Central memory CD4-positive, alpha-beta T cell (primary cell): ENCODE measurements around the gene SLCO1B3.
"Not testable (repeated sequence)": the region's sequence is repeated elsewhere in the genome, so short reads cannot be mapped to it uniquely, and the experiment has no call there.

Experiments used
- DNase-seq: peaks from one replicate; pipeline ENCODE4 v3.0.0; 2022
- total RNA-seq, 3 experiments: gene quantifications; one replicate each; lab custom pipeline; 2026; lab: John Stamatoyannopoulos, UW

The SLCO1B3 gene, protein sequence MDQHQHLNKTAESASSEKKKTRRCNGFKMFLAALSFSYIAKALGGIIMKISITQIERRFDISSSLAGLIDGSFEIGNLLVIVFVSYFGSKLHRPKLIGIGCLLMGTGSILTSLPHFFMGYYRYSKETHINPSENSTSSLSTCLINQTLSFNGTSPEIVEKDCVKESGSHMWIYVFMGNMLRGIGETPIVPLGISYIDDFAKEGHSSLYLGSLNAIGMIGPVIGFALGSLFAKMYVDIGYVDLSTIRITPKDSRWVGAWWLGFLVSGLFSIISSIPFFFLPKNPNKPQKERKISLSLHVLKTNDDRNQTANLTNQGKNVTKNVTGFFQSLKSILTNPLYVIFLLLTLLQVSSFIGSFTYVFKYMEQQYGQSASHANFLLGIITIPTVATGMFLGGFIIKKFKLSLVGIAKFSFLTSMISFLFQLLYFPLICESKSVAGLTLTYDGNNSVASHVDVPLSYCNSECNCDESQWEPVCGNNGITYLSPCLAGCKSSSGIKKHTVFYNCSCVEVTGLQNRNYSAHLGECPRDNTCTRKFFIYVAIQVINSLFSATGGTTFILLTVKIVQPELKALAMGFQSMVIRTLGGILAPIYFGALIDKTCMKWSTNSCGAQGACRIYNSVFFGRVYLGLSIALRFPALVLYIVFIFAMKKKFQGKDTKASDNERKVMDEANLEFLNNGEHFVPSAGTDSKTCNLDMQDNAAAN
- total RNA-seq, result 0 reads per million in 3 experiments

GRCh38 chr12:20810487-20810886 lies at the start of gene SLCO1B3:
Gene SLCO1B3, plus strand, starts transcription at chr12:20810705. Its CDS starts 5,034 bp downstream, at chr12:20815739.
- DNase-seq, result no peak

DNA sequence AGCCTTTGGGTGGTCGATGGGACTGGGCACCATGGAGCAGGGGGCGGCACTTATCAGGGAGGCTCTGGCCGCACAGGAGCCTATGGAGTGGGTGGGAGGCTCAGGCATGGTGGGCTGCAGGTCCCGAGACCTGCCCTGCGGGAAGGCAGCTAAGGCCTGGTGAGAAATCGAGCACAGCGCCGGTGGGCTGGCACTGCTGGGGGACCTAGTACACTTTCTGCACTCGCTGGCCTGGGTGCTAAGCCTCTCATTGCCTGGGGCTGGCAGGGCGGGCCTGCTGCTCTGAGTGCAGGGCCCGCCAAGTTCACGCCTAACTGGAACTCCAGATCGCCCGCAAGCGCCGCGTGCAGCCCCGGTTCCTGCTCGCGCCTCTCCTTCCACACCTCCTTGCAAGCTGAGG lies 33.1 kb upstream of the SLCO1B3 start:
- no peak for DNase-seq

- DNase-seq, result no peak
Observed at GRCh38 chr12:20778969-20779368, 31.5 kb upstream of the SLCO1B3 start.

GRCh38 chr12:20779971-20780370 lies 30.5 kb upstream of the SLCO1B3 start:
- DNase-seq, result not testable (repeated sequence)

DNA sequence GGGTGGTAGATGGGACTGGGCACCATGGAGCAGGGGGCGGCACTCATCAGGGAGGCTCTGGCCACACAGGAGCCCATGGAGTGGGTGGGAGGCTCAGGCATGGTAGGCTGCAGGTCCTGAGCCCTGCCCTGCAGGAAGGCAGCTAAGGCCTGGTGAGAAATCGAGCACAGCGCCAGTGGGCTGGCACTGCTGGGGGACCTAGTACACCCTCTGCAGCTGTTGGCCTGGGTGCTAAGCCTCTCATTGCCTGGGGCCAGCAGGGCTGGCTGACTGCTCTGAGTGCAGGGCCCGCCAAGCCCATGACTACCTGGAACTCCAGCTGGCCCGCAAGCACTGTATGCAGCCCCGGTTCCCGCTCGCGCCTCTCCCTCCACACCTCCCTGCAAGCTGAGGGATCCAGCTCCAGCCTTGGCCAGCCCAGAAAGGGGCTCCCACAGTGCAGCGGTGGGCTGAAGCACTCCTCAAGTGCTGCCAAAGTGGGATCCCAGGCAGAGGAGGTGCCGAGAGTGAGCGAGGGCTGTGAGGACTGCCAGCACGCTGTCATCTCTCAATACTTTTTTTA lies 26.6 kb upstream of the SLCO1B3 start:
- not testable (repeated sequence) for DNase-seq

DNA sequence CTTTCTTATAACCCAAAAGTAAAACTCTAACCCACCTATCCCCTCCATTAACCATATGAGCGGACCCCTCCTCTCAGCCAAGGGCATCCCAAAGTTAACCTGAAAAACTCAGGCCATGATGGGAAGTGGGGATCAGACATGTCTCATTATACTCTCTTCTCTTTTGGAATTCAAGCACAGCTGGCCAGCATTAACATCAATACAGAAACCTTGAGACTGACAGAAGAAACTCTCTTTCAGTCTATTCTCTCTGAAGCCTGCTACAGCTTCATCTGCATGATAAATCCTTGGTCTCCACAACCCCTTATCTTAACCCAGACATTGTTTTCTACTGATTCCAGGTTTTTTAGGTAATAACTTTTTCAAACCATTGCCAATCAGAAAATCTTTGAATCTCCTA lies 17.5 kb upstream of the SLCO1B3 start:
- DNase-seq, result no peak

DNA sequence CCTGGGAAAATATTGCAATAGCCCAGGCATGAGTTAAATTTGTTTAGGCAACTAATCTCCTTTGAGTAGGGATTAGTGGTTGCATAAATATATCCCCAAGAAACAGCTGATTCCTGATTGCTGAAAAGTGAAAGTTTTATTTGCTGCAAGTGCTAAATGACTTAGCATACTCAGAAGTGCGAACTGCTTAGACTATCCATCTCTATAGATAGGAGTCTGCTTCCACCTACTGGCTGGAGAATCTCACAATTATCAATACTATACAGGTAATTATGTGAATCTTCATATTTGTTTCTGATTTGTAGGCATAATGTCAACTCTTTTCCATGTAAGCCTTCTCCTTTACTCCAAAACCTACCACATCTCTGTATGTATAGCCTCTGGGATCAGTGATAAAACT lies 12.0 kb upstream of the SLCO1B3 start:
- DNase-seq, result no peak

- DNase-seq, result no peak
Observed at GRCh38 chr12:20800160-20800559, 10.3 kb upstream of the SLCO1B3 start.

GRCh38 chr12:20801035-20801434 lies 9.5 kb upstream of the SLCO1B3 start:
- no peak for DNase-seq

DNA sequence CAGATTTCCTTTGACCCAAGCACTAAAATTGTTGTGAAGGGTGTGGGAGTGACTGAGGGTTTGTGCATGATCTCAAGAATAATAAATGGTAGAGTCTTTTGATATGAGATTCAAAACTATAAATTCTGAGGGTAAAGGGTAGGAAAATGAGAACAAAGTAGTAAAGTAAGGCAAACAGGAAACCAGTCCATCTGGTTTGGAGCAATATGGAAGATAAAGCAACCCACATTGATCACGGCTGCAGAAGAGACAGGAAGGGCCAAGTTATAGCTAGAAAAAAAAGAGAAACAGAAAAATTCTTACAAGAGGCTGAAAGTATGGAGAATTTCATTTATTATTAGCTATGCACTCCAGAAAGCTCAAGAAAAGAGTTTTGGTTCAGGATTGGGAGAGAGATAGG lies 4.6 kb upstream of the SLCO1B3 start:
- no peak for DNase-seq

DNA sequence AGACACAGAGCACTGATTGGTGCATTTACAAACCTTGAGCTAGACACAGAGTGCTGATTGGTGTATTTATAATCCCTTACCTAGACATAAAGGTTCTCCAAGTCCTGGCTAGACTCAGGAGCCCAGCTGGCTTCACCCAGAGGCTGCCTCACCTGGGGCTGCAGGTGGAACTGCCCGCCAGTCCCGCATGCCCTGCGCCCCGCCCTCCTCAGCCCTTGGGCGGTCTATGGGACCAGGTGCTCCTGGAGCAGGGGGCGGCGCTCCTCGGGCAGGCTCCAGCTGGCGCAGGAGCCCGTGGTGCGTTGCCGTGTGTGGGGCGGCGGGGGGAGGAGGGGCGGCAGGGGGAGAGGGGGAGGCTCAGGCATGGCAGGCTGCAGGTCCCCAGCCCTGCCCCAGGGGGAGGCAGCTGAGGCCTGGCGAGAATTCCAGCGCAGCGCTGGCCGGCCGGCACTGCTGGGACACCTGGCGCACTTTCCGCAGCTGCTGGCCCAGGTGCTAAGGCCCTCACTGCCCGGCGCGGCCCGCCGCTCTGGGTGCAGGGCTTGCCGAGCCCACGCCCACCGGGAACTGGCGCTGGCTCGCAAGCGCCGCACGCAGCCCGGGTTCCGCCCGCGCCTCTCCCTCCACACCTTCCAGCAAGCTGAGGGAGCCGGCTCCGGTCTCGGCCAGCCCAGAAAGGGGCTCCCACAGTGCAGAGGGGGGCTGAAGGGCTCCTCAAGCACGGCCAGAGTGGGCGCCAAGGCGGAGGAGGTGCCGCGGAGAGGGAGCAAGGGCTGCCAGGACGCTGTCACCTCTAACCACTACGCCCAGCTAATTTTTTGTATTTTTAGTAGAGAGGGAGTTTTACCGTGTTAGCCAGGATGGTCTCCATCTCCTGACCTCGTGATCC lies 3.1 kb upstream of the SLCO1B3 start:
- no peak for DNase-seq

DNA sequence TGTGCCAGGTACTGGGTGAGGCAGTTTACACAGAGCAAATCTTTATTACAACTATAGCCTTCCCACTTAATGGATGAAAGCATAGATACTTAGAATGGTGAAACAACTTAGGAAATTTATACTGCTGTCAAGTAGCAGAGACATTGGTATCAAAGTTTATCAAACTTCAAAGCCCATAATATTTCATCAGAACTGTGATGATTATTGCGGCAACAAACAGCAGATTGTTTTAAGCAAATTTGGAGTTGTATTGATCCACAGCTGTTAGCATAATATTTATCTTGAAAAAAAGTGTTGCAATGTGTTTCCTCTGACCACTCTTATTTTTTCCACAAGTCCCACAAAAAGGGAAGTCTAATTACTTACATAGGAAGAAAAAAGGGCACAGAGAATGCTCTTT lies 2.0 kb upstream of the SLCO1B3 start:
- no peak for DNase-seq

DNA sequence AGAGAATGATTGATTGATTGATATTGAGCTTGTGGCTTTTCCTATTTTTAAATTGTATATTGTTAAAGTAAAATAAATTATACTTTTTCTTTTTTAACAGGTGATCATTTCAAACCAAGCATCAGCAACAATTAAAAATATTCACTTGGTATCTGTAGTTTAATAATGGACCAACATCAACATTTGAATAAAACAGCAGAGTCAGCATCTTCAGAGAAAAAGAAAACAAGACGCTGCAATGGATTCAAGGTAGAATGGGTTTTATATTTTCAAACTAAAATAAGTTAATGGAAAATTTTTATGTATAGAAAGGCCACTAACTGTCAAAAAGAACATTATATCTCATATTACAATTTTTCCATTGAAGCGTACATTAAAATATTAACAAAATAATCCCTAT lies 5.1 kb downstream of the SLCO1B3 start:
- DNase-seq, result no peak

DNA sequence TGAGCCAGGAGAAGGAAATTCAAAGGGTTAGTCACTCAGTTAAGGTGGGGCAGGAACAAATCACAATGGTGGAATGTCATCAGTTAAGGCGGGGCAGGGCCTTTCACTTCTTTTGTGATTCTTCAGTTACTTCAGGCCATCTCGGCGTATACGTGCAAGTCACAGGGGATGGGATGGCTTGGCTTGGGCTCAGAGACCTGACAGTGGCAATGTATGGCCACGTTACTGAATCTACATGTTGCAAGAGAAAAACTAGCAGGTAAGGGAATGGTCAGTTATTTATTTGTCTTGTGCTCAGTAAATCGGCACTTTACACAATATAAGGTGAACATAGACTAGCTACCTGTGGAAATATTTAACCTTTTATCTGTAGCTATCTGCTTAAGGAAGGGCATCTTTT lies 11.9 kb downstream of the SLCO1B3 start:
- DNase-seq, result no peak

- no peak for DNase-seq
Observed at GRCh38 chr12:20822925-20823324, 12.4 kb downstream of the SLCO1B3 start.

DNA sequence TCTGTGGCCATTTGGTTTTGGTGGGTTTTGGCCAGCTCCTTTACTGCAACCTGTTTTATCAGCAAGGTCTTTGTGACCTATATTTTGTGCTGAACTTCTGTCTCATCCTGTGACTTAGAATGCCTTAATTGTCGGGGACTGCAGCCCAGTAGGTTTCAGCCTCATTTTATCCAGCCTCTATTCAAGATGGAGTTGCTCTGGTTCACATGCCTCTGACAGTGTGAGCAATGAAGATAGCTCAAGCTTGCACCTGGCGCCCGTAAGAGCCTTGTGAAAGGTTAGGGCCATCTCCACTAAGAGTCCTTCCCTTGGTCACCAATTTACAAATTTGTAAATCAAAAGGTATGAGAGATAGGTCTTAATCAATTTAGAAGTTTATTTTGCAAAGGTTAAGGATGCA lies 19.4 kb downstream of the SLCO1B3 start:
- DNase-seq, result no peak

DNA sequence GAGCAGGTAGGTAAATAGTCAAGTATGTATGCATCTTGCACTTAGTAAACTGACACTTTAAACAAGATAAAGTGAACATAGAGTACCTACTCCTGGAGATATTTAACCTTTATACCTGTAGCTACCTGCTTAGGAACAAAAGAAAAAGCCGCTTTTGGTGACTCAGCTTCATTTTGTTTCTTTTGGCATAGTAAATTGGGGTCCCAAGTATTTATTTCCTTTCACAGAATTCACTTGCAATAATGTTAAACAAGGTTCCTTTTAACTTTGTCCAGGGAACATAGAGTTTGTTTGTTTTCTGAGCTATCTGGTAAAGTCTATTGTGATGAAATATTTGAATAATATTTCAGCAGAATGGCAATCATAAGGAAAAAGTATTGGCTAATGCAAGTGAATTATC lies 20.0 kb downstream of the SLCO1B3 start:
- no peak for DNase-seq

DNA sequence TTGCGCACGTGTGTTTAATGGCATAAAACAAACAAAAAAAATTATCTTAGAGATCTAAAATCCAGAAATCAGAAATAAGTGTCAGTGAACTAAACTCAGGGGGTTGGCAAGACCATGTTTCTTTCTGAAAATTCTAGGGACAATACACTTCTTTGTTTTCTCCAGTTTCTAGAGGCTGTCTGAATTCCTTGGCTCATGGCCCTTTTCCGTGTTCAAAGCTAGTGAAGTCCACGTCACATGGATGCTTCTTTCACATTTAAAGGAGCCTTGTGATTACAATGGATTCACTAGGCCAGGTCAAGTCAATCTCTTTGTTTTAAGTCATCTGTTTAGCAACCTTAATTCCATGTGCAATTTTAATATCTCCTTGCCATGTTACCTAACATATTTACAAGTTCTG lies 22.4 kb downstream of the SLCO1B3 start:
- no peak for DNase-seq

GRCh38 chr12:20852649-20853048 lies 42.1 kb downstream of the SLCO1B3 start:
- no peak for DNase-seq

DNA sequence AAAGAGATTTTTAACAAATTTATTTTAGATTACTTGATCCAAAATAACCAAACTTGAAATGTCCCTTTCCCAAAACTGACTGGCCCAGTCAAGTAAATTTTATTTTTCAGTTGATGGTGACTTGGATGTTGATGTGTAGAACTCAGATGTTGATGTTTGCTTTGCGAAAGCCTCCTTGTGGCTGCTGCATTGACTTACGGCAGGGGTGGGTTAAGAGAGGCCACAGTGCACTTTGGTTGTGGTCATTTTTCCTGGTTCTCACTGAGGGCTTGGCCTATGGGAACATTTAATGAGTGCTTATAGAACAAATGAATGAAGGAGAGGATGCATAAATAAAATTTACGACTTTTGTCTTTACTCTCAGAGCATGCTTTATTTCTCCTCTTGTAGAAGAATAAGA lies 52.6 kb downstream of the SLCO1B3 start:
- DNase-seq, result no peak

DNA sequence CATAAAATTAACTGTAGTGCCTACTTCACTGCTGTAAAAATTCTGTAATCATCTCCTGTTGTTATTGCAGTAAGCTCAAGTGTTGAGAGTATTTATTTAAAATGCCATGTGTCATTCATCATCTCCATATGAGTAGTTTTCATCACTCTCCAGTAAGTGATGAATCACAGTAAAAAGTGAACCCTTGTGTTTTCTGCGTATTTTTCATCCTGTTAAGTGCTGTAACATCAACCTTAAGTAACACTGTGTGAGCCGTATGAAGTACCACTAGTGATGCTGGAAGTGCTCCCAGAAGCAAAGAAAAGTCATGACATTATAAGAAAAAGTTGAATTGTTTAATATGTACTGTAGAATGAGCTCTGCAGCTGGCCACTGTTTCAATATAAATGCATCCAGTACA lies 55.4 kb downstream of the SLCO1B3 start:
- DNase-seq, result no peak

- no peak for DNase-seq
Observed at GRCh38 chr12:20868277-20868676, 57.8 kb downstream of the SLCO1B3 start.

DNA sequence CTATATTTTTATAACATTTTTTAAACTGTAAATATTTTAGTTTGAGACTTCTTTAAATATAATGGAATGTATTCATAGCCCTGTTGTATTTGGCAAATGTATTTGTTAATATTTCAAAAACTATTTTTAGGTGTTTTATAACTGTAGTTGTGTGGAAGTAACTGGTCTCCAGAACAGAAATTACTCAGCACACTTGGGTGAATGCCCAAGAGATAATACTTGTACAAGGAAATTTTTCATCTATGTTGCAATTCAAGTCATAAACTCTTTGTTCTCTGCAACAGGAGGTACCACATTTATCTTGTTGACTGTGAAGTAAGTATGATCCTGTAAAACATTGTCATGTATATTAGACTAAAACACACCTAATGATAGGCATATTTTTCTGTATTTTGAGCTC lies 72.8 kb downstream of the SLCO1B3 start:
- no peak for DNase-seq
